ENCODE results near the gene RPL18.

Gene RPL18

GRCh38 chr19:48629599-48630295, 10.8 kb upstream of the RPL18 start:
- DNase-seq: no peak

- no peak for DNase-seq
These were observed 10.3 kb upstream of the RPL18 start for GRCh38 chr19:48629297-48629598.

- no peak for DNase-seq
These were observed 9.7 kb upstream of the RPL18 start for GRCh38 chr19:48628486-48629296.

GRCh38 chr19:48627865-48628314, 8.9 kb upstream of the RPL18 start:
- DNase-seq: no peak

GRCh38 chr19:48627201-48627864, 8.4 kb upstream of the RPL18 start:
- DNase-seq: no peak

- no peak for DNase-seq
These were observed 6.9 kb upstream of the RPL18 start for GRCh38 chr19:48625891-48626327.

- DNase-seq: no peak
These were observed 6.1 kb upstream of the RPL18 start for GRCh38 chr19:48624791-48625723.

GRCh38 chr19:48624067-48624594, 5.2 kb upstream of the RPL18 start:
- DNase-seq: peak; percentile 98

GRCh38 chr19:48623556-48624066, 4.6 kb upstream of the RPL18 start:
- DNase-seq: no peak

- DNase-seq: no peak
These were observed 961 bp upstream of the RPL18 start for GRCh38 chr19:48619692-48620585.

- no peak for DNase-seq
These were observed 581 bp downstream of the RPL18 start for GRCh38 chr19:48618278-48618915.

GRCh38 chr19:48617146-48617937, 1.6 kb downstream of the RPL18 start:
- no peak for DNase-seq

GRCh38 chr19:48616491-48617056, 2.4 kb downstream of the RPL18 start:
- no peak for DNase-seq

- no peak for DNase-seq
These were observed 2.9 kb downstream of the RPL18 start for GRCh38 chr19:48616041-48616436.

GRCh38 chr19:48615231-48616040, 3.5 kb downstream of the RPL18 start:
- no peak for DNase-seq

- DNase-seq: no peak
These were observed 4.3 kb downstream of the RPL18 start, which contains the start of gene FAM83E for GRCh38 chr19:48614436-48615230. Gene FAM83E (minus strand): TSS chr19:48615076. CDS start chr19:48613372, 1,704 bp downstream.

GRCh38 chr19:48613852-48614435, 5.0 kb downstream of the RPL18 start:
- no peak for DNase-seq
